CD4-positive, alpha-beta T cell (primary cell): ENCODE measurements around the gene MCRIP2. TPM values are rescaled to one million over a fixed set of nuclear protein-coding genes. Genes with fewer than 3 reads are reported as not detected.

Experiments used
- ATAC-seq: fragments of 200-7000 bp; cut with Tn5 transposase; one replicate; pipeline ENCODE4 v1.10.0; 2022; ENCODE audit warnings: mild to moderate bottlenecking; ENCODE audit not compliant: poor library complexity
- CTCF ChIA-PET: fragments of 350-600 bp; sonication (Branson Sonifier 250); formaldehyde crosslinking; loops from one replicate; lab custom pipeline; 2021; ENCODE audit warnings: antibody characterized with exemption, inconsistent platforms; lab: Charles Lee
- POLR2A ChIA-PET: fragments of 350-600 bp; sonication (Branson Sonifier 250); formaldehyde crosslinking; loops from one replicate; lab custom pipeline; 2021; ENCODE audit warnings: antibody characterized with exemption, inconsistent platforms; lab: Charles Lee
- DNase-seq, 14 experiments: peaks; one replicate each; pipeline ENCODE4 v3.0.0-alpha.2; 2013 to 2020; ENCODE audit warnings: mixed read lengths in 2 of 14
- H3K27ac ChIP-seq, 2 donors: one replicate each; pipeline versions ENCODE4 v1.5.1 to v1.7.0; 2013; ENCODE audit warnings: low read length in 2 of 2, low read depth in 1 of 2, mild to moderate bottlenecking in 1 of 2
- H3K27me3 ChIP-seq, 2 experiments: 1 replicate in 1 of 2; 2 replicates in 1 of 2; pipeline versions ENCODE4 v1.6.1 to v1.7.0; 2013; ENCODE audit warnings: low read length in 2 of 2, control low read depth in 1 of 2, mild to moderate bottlenecking in 1 of 2, moderate library complexity in 1 of 2; ENCODE audit not compliant: insufficient read depth in 2 of 2, control insufficient read depth in 1 of 2
- H3K36me3 ChIP-seq: one replicate; pipeline ENCODE4 v1.6.1; 2013; ENCODE audit warnings: low read length, control low read depth; ENCODE audit not compliant: insufficient read depth
- H3K4me1 ChIP-seq: one replicate; pipeline ENCODE4 v1.6.1; 2013; ENCODE audit warnings: low read length, control low read depth; ENCODE audit not compliant: insufficient read depth
- H3K4me3 ChIP-seq: one replicate; pipeline ENCODE4 v1.5.1; 2013; ENCODE audit warnings: mild to moderate bottlenecking, low read length, moderate library complexity
- H3K9me3 ChIP-seq, 2 experiments: 1 replicate in 1 of 2; 2 replicates in 1 of 2; pipeline versions ENCODE4 v1.6.1 to v1.7.0; 2013; ENCODE audit warnings: low read length in 2 of 2, mild to moderate bottlenecking in 2 of 2, control low read depth in 1 of 2, moderate library complexity in 1 of 2; ENCODE audit not compliant: control insufficient read depth in 1 of 2, insufficient read depth in 1 of 2
- H3K27ac Mint-ChIP-seq: one replicate; pipeline ENCODE4 v1.8.0; 2020; ENCODE audit warnings: mixed read lengths
- H3K27me3 Mint-ChIP-seq: one replicate; pipeline ENCODE4 v1.8.0; 2021; ENCODE audit warnings: mixed read lengths
- H3K36me3 Mint-ChIP-seq: one replicate; pipeline ENCODE4 v1.8.0; 2021; ENCODE audit warnings: low read depth, mixed read lengths
- H3K4me1 Mint-ChIP-seq: one replicate; pipeline ENCODE4 v1.8.0; 2021; ENCODE audit warnings: low read depth, mixed read lengths
- H3K4me3 Mint-ChIP-seq: one replicate; pipeline ENCODE4 v1.8.0; 2020; ENCODE audit warnings: mild to moderate bottlenecking, mixed read lengths
- H3K9me3 Mint-ChIP-seq: one replicate; pipeline ENCODE4 v1.8.0; 2020; ENCODE audit warnings: mixed read lengths
- intact Hi-C, 2 experiments: fragments of 100-400 bp; cut with DNase I in 1 of 2; cut with micrococcal nuclease in 1 of 2; formaldehyde crosslinking; loops; one replicate each; pipeline versions ENCODE4 v1.15.1 to v1.9.0; 2023 to 2025; cut with DNase I, micrococcal nuclease
- total RNA-seq, 174 experiments: library from RNA in 2 of 174; stranded (reverse) in 2 of 174; gene quantifications; one replicate each; pipeline ENCODE4 v1.2.3 and lab custom pipeline; 2021 to 2026
- TF ChIP-seq, protein P1 (sequence below): fragments of 200-600 bp; IDR thresholded peaks from one replicate; pipeline ENCODE4 v1.8.0; 2022; ENCODE audit warnings: antibody characterized with exemption, mild to moderate bottlenecking

The MCRIP2 gene
- total RNA-seq, 2 experiments from 2014 or later: 11.4 to 14.6 TPM

DNA sequence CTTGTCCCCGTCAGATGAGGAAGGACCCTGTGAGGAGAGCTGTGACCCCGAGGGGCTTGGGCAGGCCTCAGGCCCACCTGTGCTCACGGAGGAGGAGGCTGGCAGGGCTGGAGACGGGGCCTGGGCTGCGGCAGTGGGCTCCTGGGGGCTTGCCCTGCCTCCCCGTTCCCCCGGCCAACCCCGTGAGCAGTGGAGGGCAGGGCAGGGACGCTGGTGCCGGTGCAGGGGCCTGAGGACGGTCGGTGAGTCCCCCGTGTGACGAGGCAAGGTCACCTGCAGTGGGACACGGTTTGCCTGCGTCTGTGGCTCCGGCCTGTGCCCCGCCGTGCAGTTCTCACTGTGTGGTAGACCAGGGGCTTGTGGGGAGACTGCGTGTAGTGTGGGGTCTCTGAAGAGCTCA lies 18.0 kb downstream of the MCRIP2 start:
- TF ChIP-seq, protein P1, sequence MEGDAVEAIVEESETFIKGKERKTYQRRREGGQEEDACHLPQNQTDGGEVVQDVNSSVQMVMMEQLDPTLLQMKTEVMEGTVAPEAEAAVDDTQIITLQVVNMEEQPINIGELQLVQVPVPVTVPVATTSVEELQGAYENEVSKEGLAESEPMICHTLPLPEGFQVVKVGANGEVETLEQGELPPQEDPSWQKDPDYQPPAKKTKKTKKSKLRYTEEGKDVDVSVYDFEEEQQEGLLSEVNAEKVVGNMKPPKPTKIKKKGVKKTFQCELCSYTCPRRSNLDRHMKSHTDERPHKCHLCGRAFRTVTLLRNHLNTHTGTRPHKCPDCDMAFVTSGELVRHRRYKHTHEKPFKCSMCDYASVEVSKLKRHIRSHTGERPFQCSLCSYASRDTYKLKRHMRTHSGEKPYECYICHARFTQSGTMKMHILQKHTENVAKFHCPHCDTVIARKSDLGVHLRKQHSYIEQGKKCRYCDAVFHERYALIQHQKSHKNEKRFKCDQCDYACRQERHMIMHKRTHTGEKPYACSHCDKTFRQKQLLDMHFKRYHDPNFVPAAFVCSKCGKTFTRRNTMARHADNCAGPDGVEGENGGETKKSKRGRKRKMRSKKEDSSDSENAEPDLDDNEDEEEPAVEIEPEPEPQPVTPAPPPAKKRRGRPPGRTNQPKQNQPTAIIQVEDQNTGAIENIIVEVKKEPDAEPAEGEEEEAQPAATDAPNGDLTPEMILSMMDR: no peak
- intact Hi-C loops: loop anchor here in 1 of 2 experiments (5.0 kb wide), 1 partner anchor 67 kb away; the partner anchor contains the start of gene RAB40C
- Histone ChIP-seq H3K27ac (no peak overlapping the region), H3K4me3 (no peak overlapping the region), H3K36me3 (no peaks in the 10 kb centered on the region), H3K9me3 (no peaks in the 10 kb centered on the region), H3K4me1 (peaks cover 16% of the 10 kb centered on the region), H3K27me3 (no peaks in the 10 kb centered on the region)
- CTCF ChIA-PET: no interaction called here
- H3K4me1 Mint-ChIP-seq: peaks cover 6% of the 10 kb centered on the region
- no peak overlapping the region for H3K27ac Mint-ChIP-seq
- H3K4me3 Mint-ChIP-seq: no peak overlapping the region
- POLR2A ChIA-PET: interaction anchor here (0.6 to 1.3 kb wide), 2 partner anchors 10 to 23 kb away, joined by 3 to 4 read pairs; partner anchors contain the start of genes METTL26 and WDR90
- no peaks in the 10 kb centered on the region for H3K9me3 Mint-ChIP-seq
- DNase-seq (no peak), ATAC-seq (no peak)
- no peaks in the 10 kb centered on the region for H3K36me3 Mint-ChIP-seq
- no peaks in the 10 kb centered on the region for H3K27me3 Mint-ChIP-seq

DNA sequence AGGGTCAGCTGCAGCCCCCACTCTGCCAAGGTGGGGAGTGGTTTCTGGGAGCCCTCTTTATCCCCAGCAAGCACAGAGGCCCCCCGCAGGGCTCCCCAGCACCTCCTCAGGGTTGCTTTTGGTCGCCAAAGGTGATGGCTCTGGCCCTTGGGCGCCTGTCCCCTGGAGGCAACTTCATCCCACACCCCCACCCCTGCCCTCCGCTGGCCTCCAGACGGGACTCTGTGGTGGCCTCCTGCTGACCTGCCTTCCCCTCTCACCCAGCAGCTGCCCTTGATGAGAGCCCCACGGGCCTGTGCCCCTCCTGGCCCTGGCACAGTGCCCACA lies 18.5 kb downstream of the MCRIP2 start:
- ChIA-PET POLR2A (interaction anchor here (0.6 kb wide), 1 partner anchor 24 kb away, joined by 3 read pairs; the partner anchor contains the start of gene METTL26), CTCF (no interaction called here)
- intact Hi-C loops: loop anchor here in 1 of 2 experiments (5.0 kb wide), 1 partner anchor 68 kb away; the partner anchor contains the start of gene RAB40C
- Histone ChIP-seq H3K4me1 (peaks cover 16% of the 10 kb centered on the region), H3K27me3 (no peaks in the 10 kb centered on the region), H3K4me3 (no peak overlapping the region), H3K36me3 (no peaks in the 10 kb centered on the region), H3K9me3 (no peaks in the 10 kb centered on the region), H3K27ac (no peak overlapping the region)
- TF ChIP-seq, protein P1: no peak
- DNase-seq (no peak), ATAC-seq (no peak)
- Mint-ChIP-seq H3K27me3 (no peaks in the 10 kb centered on the region), H3K36me3 (no peaks in the 10 kb centered on the region), H3K9me3 (no peaks in the 10 kb centered on the region), H3K27ac (no peak overlapping the region), H3K4me1 (peaks cover 6% of the 10 kb centered on the region), H3K4me3 (no peak overlapping the region)

DNA sequence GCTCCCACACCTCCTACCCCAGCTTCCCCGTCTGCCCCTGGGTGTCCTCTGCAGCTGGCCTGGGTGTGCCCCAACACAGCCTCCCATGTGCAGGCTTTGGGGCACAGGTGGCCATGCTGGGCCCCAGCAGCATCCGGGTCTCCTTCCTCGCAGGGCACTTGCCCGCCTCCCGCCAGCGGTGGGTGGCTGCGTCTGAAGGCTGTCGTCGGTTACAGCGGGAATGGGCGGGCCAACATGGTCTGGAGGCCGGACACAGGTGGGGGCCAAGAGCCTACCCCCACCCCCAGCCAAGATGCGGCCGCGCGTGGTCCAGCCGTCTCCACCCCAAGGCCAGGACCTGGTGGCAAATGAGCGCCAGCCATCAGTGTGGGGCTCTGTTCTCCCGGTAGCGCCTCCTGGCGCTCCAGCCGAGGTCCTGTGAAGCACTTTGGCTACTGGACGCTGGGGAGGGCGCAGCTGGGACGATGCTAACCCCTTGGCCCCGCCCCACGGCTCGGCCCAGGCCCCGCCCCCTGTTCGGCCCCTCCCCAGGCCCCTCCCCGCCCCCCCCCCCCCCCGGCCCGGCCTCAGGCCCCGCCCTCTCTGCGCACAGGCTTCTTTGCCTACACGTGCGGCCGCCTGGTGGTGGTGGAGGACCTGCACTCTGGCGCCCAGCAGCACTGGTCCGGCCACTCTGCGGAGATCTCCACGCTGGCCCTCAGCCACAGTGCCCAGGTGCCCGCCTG lies 19.0 kb downstream of the MCRIP2 start:
- peaks cover 16% of the 10 kb centered on the region for H3K4me1 ChIP-seq
- intact Hi-C loops: loop anchor here in 1 of 2 experiments (5.0 kb wide), 1 partner anchor 68 kb away; the partner anchor contains the start of gene RAB40C
- no peak overlapping the region for H3K4me3 ChIP-seq
- no peaks in the 10 kb centered on the region for H3K9me3 Mint-ChIP-seq
- H3K9me3 ChIP-seq: no peaks in the 10 kb centered on the region
- ATAC-seq (peak; percentile 81), DNase-seq (peak; percentile 33 to 86 (median 64))
- H3K4me1 Mint-ChIP-seq: peaks cover 6% of the 10 kb centered on the region
- H3K4me3 Mint-ChIP-seq: peak overlapping the region; percentile 56
- H3K36me3 Mint-ChIP-seq: no peaks in the 10 kb centered on the region
- POLR2A ChIA-PET: no interaction called here
- no peak overlapping the region for H3K27ac Mint-ChIP-seq
- TF ChIP-seq, protein P1: no peak
- no peak overlapping the region for H3K27ac ChIP-seq
- H3K27me3 ChIP-seq: no peaks in the 10 kb centered on the region
- H3K36me3 ChIP-seq: no peaks in the 10 kb centered on the region
- CTCF ChIA-PET: no interaction called here
- H3K27me3 Mint-ChIP-seq: no peaks in the 10 kb centered on the region
